ENCODE measurements around the gene ZNF865.

The ZNF865 gene

DNA sequence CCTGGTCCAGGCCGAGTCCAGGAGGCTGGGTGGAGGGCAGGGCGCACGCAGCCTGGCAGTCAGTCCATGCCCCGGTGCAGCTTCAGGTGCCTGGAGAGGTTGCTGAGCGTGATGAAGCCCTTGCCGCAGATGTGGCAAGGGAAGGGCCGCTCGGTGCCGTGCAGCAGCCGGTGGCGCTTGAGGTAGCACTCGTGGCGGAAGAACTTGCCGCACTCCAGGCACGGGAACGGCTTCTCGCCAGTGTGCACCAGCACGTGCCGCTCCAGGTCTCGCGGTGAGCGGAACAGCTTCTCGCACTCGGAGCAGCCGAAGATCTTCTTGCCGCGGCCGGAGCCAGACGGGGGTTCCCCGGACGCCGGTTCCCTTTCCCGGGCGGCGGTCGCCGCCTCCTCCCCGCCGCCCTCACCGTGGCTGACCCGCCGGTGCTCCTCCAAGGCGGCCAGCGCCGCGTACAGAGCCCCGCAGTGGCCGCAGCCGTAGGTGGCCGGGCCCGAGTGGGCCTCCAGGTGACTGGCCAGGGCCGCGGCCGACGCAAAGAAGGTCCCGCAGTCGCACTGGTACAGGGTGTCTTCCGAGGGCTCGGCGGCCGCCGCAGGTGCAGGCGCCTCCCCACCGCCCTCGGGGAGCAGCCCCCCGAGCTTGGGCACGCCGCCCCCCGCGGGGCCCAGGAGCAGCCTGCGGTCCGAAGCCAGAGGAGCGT, 12.9 kb upstream of the ZNF865 start:
- no peak overlapping the region for H3K4me3 ChIP-seq (ENCODE audit: insufficient read depth, low read length, poor library complexity, severe bottlenecking)
- no peak overlapping the region for H3K4me2 ChIP-seq (ENCODE audit: low read depth, low read length, poor library complexity, severe bottlenecking)
- TF ChIP-seq, protein P1, sequence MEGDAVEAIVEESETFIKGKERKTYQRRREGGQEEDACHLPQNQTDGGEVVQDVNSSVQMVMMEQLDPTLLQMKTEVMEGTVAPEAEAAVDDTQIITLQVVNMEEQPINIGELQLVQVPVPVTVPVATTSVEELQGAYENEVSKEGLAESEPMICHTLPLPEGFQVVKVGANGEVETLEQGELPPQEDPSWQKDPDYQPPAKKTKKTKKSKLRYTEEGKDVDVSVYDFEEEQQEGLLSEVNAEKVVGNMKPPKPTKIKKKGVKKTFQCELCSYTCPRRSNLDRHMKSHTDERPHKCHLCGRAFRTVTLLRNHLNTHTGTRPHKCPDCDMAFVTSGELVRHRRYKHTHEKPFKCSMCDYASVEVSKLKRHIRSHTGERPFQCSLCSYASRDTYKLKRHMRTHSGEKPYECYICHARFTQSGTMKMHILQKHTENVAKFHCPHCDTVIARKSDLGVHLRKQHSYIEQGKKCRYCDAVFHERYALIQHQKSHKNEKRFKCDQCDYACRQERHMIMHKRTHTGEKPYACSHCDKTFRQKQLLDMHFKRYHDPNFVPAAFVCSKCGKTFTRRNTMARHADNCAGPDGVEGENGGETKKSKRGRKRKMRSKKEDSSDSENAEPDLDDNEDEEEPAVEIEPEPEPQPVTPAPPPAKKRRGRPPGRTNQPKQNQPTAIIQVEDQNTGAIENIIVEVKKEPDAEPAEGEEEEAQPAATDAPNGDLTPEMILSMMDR (IDR thresholded peaks at IDR 0.05; ENCODE audit: insufficient read depth, low read length, poor library complexity, severe bottlenecking) = no peak
- TF ChIP-seq EZH2phosphoT487 (conservative IDR thresholded peaks at IDR 0.05; ENCODE audit: low read length) = no peak

DNA sequence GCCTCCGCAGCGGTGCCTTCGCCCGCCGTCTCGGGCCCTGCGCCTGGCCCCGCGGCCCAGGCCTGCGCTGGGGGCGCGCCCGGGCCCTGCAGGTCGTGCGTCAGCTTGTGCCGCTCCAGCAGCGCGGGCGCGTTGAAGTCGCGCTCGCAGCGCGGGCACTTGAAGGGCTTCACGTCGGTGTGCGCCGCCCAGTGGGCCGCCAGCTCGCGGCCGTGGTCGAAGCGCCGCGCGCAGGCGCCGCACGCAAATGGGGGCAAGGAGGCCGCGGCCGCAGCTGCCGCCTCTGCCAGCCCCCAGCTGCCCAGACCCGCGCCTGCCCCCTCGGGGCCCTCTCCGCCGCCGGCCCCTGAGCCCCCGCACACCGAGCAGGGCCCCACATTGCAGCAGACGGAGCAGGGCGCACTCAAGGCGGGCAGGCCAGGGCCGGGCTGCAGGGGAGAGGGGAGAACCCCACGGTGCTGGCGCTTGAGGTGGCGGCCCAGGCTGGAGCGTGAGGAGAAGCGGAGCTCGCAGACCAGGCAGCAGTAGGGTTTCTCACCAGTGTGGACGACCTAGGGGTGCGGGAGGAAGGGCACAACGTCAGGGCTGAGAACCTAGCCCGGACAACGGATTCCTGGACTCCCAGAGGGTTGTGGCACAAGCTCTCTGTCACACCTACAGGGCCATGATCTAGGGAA, 12.2 kb upstream of the ZNF865 start:
- no peaks in the 10 kb centered on the region for H3K79me2 ChIP-seq (ENCODE audit: insufficient read depth, low read length)
- H3K27ac ChIP-seq (ENCODE audit: low read depth, low read length) = no peak overlapping the region
- no peak overlapping the region for H2AFZ ChIP-seq (ENCODE audit: low read depth, low read length, severe bottlenecking)
- H3K36me3 ChIP-seq (ENCODE audit: low read length) = no peaks in the 10 kb centered on the region
- no peaks in the 10 kb centered on the region for H3K9me2 ChIP-seq (replicated peaks; ENCODE audit: insufficient read depth, low read length)
- H3K4me2 ChIP-seq (ENCODE audit: low read depth, low read length, poor library complexity, severe bottlenecking) = no peak overlapping the region
- TF ChIP-seq, protein P1 (IDR thresholded peaks at IDR 0.05; ENCODE audit: insufficient read depth, low read length, poor library complexity, severe bottlenecking) = no peak
- TF ChIP-seq EZH2phosphoT487 (conservative IDR thresholded peaks at IDR 0.05; ENCODE audit: low read length) = no peak
- no peaks in the 10 kb centered on the region for H3K9me3 ChIP-seq (ENCODE audit: insufficient read depth, low read length)
- H3K4me3 ChIP-seq (ENCODE audit: insufficient read depth, low read length, poor library complexity, severe bottlenecking) = no peak overlapping the region
- H3F3A ChIP-seq (ENCODE audit: insufficient read depth) = no peaks in the 10 kb centered on the region
- no peak overlapping the region for H3K9ac ChIP-seq (ENCODE audit: low read length)
- no peaks in the 10 kb centered on the region for H4K20me1 ChIP-seq (ENCODE audit: low read depth, low read length)
- no peaks in the 10 kb centered on the region for H3K27me3 ChIP-seq (ENCODE audit: low read length)

More for the DNA sequence above, 12.9 kb upstream of the ZNF865 start:
- Histone ChIP-seq H3K36me3 (ENCODE audit: low read length) (no peaks in the 10 kb centered on the region), H3K27ac (ENCODE audit: low read depth, low read length) (no peak overlapping the region), H4K20me1 (ENCODE audit: low read depth, low read length) (no peaks in the 10 kb centered on the region), H3K27me3 (ENCODE audit: low read length) (no peaks in the 10 kb centered on the region), H3K9me3 (ENCODE audit: insufficient read depth, low read length) (no peaks in the 10 kb centered on the region), H3F3A (ENCODE audit: insufficient read depth) (no peaks in the 10 kb centered on the region), H3K79me2 (ENCODE audit: insufficient read depth, low read length) (no peaks in the 10 kb centered on the region), H3K9ac (ENCODE audit: low read length) (no peak overlapping the region), H2AFZ (ENCODE audit: low read depth, low read length, severe bottlenecking) (no peak overlapping the region), H3K9me2 (replicated peaks; ENCODE audit: insufficient read depth, low read length) (no peaks in the 10 kb centered on the region)

DNA sequence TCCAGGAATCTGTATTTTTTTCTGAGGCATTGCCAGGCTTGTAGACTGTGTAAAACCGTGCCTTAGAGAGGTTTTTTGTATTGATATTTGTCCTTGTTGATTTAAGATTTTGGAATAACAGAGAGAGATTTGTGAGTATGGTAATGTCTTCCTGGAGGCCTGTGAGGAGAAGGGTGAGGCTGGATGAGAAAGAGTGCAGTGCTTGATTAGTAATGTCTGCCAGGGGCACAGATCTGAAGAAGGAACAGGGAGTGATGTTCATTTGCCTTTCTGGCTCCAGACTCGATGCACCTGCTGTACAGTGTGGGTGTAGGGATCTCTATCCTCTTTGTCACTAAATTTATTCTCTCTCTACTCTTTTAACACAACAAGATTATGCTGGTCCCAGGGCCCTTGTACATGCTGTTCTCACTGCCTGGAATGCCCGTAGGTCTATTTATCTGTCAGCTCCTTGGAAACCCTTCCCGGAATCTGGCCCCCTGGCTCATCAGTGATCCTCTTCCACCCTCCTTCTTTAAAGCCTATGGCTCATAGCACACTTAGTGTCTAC, 10.4 kb upstream of the ZNF865 start:
- Histone ChIP-seq H3K9me2 (replicated peaks; ENCODE audit: insufficient read depth, low read length) (no peaks in the 10 kb centered on the region), H3K4me2 (ENCODE audit: low read depth, low read length, poor library complexity, severe bottlenecking) (no peak overlapping the region), H3K27me3 (ENCODE audit: low read length) (no peaks in the 10 kb centered on the region), H3K79me2 (ENCODE audit: insufficient read depth, low read length) (no peaks in the 10 kb centered on the region), H4K20me1 (ENCODE audit: low read depth, low read length) (no peaks in the 10 kb centered on the region), H3K36me3 (ENCODE audit: low read length) (no peaks in the 10 kb centered on the region), H3K9ac (ENCODE audit: low read length) (no peak overlapping the region), H2AFZ (ENCODE audit: low read depth, low read length, severe bottlenecking) (no peak overlapping the region), H3F3A (ENCODE audit: insufficient read depth) (peaks cover 12% of the 10 kb centered on the region), H3K4me3 (ENCODE audit: insufficient read depth, low read length, poor library complexity, severe bottlenecking) (no peak overlapping the region), H3K27ac (ENCODE audit: low read depth, low read length) (no peak overlapping the region), H3K9me3 (ENCODE audit: insufficient read depth, low read length) (no peaks in the 10 kb centered on the region)
- TF ChIP-seq EZH2phosphoT487 (conservative IDR thresholded peaks at IDR 0.05; ENCODE audit: low read length) = no peak
- TF ChIP-seq, protein P1 (IDR thresholded peaks at IDR 0.05; ENCODE audit: insufficient read depth, low read length, poor library complexity, severe bottlenecking) = no peak

All from SU-DHL-6 (cell line).